ENCODE measurements around the gene ZNF775. TPM values are rescaled to one million over a fixed set of nuclear protein-coding genes. Genes with fewer than 3 reads are reported as not detected.

ZNF775 gene
- total RNA-seq, 1 experiment from 2014 or later: 1.7 TPM

DNA sequence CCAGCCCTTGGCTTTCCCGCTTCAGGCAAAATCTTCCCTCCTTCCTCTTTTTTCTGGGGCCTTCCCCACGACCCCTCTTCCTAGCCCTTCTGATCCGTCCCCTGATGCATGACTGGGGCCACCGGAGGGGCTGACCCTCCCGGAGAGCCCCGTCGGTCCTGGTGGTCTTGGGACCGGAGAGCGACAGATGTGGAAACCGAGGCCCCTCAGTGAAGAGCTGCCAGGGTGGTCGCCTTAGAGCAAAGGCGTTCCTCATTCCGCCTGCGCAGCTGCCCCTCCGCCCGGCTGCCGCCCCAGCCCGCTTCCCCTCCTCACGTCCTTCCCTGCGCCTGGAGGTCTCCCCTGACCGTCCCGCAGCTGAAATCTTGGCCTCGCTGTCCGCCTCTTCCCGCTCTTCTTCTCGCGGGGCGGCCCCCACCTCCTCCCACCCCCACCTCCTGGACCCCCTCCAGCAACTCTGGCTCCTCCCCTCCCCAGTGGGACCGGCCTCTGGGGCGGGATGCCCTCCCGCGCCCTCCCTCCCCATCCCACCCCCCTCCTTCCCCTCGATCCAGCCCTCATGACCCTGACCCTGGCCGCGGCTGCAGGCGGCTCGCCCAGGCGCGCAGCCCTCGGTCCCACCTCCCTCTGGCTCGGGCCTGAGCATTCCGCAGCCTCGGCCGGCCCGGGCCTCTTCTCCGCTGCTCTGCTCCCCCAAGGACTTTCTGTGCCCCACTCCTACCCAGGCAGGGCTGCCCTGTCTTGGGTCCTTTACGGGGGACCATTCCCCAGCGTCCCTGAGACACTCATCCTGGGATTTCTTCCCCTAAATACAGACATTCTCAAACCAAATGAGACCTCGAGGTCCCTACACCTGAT is 37.6 kb upstream of the ZNF775 start, which contains the start of gene RARRES2:
Gene RARRES2, minus strand, starts transcription at position 367 of the 858 bp plus-strand sequence. CDS start 1,020 bp downstream, outside the sequence.
- BruUV-seq (replicated peaks): no TSS peak
- peaks cover 11% of the 10 kb centered on the region for H3K9me3 Mint-ChIP-seq (ENCODE audit: unreplicated experiment)
- CTCF ChIA-PET: no interaction called here

DNA sequence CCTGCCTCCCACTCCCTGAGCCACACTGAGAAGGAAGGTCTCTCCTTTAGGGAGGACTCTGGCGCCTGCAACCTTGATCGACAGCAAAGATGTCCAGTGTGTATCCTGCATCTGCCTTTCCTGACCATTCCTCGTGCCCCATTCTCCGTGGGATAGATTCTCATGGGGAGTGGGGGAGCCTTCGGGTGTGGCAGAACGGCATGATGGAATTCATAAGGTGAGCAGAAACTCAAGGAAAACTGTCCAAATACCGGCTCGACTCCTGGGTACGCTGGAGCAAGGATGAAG is 37.1 kb upstream of the ZNF775 start:
- H3K36me3 Mint-ChIP-seq (ENCODE audit: insufficient read depth, unreplicated experiment): peaks cover 5% of the 10 kb centered on the region
- intact Hi-C loops (cut with micrococcal nuclease): no loop called here
- CTCF ChIA-PET: no interaction called here

More for the DNA sequence above, 37.6 kb upstream of the ZNF775 start, which contains the start of gene RARRES2:
- peaks cover 10% of the 10 kb centered on the region for H3K27me3 Mint-ChIP-seq (ENCODE audit: insufficient read depth, unreplicated experiment)
- H3K4me3 Mint-ChIP-seq (ENCODE audit: unreplicated experiment): no peak within 1 kb of the TSS
- intact Hi-C loops (cut with micrococcal nuclease): no loop called here
- peaks cover 5% of the 10 kb centered on the region for H3K36me3 Mint-ChIP-seq (ENCODE audit: insufficient read depth, unreplicated experiment)
- H3K4me1 Mint-ChIP-seq (ENCODE audit: insufficient read depth, unreplicated experiment): no peaks in the 10 kb centered on the region
- DNase-seq (ENCODE audit: unreplicated experiment): no peak
- H3K27ac Mint-ChIP-seq (ENCODE audit: low read depth, unreplicated experiment): no peak within 1 kb of the TSS
- POLR2A ChIA-PET: no interaction called here
- TF ChIP-seq, protein P1, sequence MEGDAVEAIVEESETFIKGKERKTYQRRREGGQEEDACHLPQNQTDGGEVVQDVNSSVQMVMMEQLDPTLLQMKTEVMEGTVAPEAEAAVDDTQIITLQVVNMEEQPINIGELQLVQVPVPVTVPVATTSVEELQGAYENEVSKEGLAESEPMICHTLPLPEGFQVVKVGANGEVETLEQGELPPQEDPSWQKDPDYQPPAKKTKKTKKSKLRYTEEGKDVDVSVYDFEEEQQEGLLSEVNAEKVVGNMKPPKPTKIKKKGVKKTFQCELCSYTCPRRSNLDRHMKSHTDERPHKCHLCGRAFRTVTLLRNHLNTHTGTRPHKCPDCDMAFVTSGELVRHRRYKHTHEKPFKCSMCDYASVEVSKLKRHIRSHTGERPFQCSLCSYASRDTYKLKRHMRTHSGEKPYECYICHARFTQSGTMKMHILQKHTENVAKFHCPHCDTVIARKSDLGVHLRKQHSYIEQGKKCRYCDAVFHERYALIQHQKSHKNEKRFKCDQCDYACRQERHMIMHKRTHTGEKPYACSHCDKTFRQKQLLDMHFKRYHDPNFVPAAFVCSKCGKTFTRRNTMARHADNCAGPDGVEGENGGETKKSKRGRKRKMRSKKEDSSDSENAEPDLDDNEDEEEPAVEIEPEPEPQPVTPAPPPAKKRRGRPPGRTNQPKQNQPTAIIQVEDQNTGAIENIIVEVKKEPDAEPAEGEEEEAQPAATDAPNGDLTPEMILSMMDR (IDR thresholded peaks at IDR 0.05; ENCODE audit: unreplicated experiment): no peak

DNA sequence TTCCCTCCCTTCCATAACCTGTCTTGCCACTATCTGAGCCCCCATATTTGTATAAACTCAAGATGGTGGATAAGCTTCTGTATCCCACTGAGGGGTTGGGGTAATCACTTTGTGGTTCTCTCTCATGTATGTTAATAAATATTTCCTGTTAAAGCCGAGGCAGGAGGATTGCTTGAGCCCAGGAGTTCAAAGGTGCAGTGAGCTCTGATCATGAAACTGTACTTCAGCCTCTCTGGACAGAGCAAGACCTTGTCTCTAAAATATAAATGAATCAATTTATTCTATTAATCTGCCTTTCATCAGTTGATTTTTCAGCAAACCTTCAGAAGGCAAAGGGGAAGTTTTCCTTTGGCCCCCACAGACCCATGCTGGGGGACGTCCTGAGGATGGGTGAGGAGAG is 35.9 kb upstream of the ZNF775 start:
- ChIA-PET CTCF (interaction anchor here (0.6 to 0.9 kb wide), 2 partner anchors 12 to 13 kb away, joined by 3 to 5 read pairs; no protein-coding TSS in a partner anchor), POLR2A (no interaction called here)
- no peak for DNase-seq (ENCODE audit: unreplicated experiment)
- peaks cover 12% of the 10 kb centered on the region for H3K9me3 Mint-ChIP-seq (ENCODE audit: unreplicated experiment)
- intact Hi-C loops (cut with micrococcal nuclease): no loop called here
- no peaks in the 10 kb centered on the region for H3K36me3 Mint-ChIP-seq (ENCODE audit: insufficient read depth, unreplicated experiment)
- no peak overlapping the region for H3K4me3 Mint-ChIP-seq (ENCODE audit: unreplicated experiment)
- TF ChIP-seq, protein P1 (IDR thresholded peaks at IDR 0.05; ENCODE audit: unreplicated experiment): no peak
- no peak overlapping the region for H3K27ac Mint-ChIP-seq (ENCODE audit: low read depth, unreplicated experiment)
- no TSS peak for BruUV-seq (replicated peaks)
- H3K4me1 Mint-ChIP-seq (ENCODE audit: insufficient read depth, unreplicated experiment): no peaks in the 10 kb centered on the region
- peaks cover 16% of the 10 kb centered on the region for H3K27me3 Mint-ChIP-seq (ENCODE audit: insufficient read depth, unreplicated experiment)

More for the DNA sequence above, 37.1 kb upstream of the ZNF775 start:
- POLR2A ChIA-PET: no interaction called here
- H3K9me3 Mint-ChIP-seq (ENCODE audit: unreplicated experiment): peaks cover 12% of the 10 kb centered on the region
- H3K27ac Mint-ChIP-seq (ENCODE audit: low read depth, unreplicated experiment): no peak overlapping the region
- H3K4me3 Mint-ChIP-seq (ENCODE audit: unreplicated experiment): no peak overlapping the region
- peaks cover 15% of the 10 kb centered on the region for H3K27me3 Mint-ChIP-seq (ENCODE audit: insufficient read depth, unreplicated experiment)
- no TSS peak for BruUV-seq (replicated peaks)
- TF ChIP-seq, protein P1 (IDR thresholded peaks at IDR 0.05; ENCODE audit: unreplicated experiment): no peak
- no peaks in the 10 kb centered on the region for H3K4me1 Mint-ChIP-seq (ENCODE audit: insufficient read depth, unreplicated experiment)
- DNase-seq (ENCODE audit: unreplicated experiment): no peak

DNA sequence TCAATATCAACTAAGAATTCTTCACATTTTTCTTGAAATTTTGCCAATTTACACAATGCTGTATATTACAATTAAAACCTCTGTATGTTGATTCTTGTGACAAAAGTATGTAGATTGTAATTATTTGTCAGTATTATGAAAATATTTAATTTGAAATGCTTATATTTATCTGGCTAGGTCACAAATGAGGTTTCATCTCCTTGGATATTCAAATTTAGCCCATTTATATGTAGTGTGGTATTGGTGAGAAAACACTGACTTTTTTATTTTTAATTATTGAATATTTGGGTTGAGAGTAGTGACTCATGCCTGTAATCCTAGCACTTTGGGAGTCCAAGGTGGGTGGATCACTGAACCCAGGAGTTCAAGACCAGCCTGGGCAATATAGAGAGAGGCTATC is 34.8 kb upstream of the ZNF775 start:
- ChIA-PET POLR2A (no interaction called here), CTCF (interaction anchor here (0.6 kb wide), 2 partner anchors 74 to 621 kb away, joined by 3 read pairs; no protein-coding TSS in a partner anchor)

More for the DNA sequence above, 34.8 kb upstream of the ZNF775 start:
- no peaks in the 10 kb centered on the region for H3K36me3 Mint-ChIP-seq (ENCODE audit: insufficient read depth, unreplicated experiment)
- TF ChIP-seq, protein P1 (IDR thresholded peaks at IDR 0.05; ENCODE audit: unreplicated experiment): no peak
- intact Hi-C loops (cut with micrococcal nuclease): no loop called here
- no peak for DNase-seq (ENCODE audit: unreplicated experiment)
- H3K27me3 Mint-ChIP-seq (ENCODE audit: insufficient read depth, unreplicated experiment): peaks cover 16% of the 10 kb centered on the region
- no peak overlapping the region for H3K4me3 Mint-ChIP-seq (ENCODE audit: unreplicated experiment)
- no peaks in the 10 kb centered on the region for H3K4me1 Mint-ChIP-seq (ENCODE audit: insufficient read depth, unreplicated experiment)
- no peak overlapping the region for H3K27ac Mint-ChIP-seq (ENCODE audit: low read depth, unreplicated experiment)
- BruUV-seq (replicated peaks): no TSS peak
- H3K9me3 Mint-ChIP-seq (ENCODE audit: unreplicated experiment): peaks cover 12% of the 10 kb centered on the region

All from MCF 10A (cell line).